GM19025 (cell line): ENCODE results near the gene CYP26A1.

Source experiments
- ATAC-seq: cut with Tn5 transposase; IDR thresholded peaks from one replicate; pipeline ENCODE4 v1.9.1; 2021; ENCODE audit warnings: mild to moderate bottlenecking, low read depth, moderate library complexity; ENCODE audit not compliant: unreplicated experiment

The CYP26A1 gene

GRCh38 chr10:93115661-93116383 is 42.1 kb downstream of the CYP26A1 start:
- no peak for ATAC-seq

GRCh38 chr10:93121311-93121710 is 47.6 kb downstream of the CYP26A1 start:
- ATAC-seq, result no peak

- ATAC-seq, result no peak
Observed at GRCh38 chr10:93123766-93124165, 50.1 kb downstream of the CYP26A1 start.

- ATAC-seq, result no peak
Observed at GRCh38 chr10:93124580-93125318, 51.1 kb downstream of the CYP26A1 start.

GRCh38 chr10:93125966-93126365 is 52.3 kb downstream of the CYP26A1 start:
- no peak for ATAC-seq

- ATAC-seq, result no peak
Observed at GRCh38 chr10:93126483-93127052, 52.9 kb downstream of the CYP26A1 start.
